ENCODE data around the gene LRRK1.

DNA sequence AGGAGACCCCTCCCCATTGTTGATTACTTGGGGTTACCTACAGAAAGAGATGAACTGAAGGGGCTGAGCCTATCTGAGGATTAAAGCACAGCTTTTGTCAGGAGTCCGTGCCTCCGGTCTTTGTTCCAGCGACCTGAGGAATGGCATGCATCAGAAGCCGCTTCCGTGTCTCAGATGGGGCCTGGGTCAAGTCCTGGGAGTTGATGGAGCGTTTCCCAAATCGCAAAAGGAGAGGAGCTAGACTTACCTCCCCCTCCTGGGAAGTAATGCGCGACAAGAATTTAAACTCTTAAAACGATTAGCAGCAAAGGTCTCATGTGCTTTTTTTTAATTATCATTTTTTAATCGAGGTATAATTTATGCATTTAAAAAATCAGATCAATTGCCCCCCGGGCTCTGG lies 40.5 kb upstream of the LRRK1 start:
- no peak for TF ChIP-seq POLR2AphosphoS5 (IDR thresholded peaks at IDR 0.05; ENCODE audit: low read depth, low read length)
- no peak for TF ChIP-seq RXRA (IDR thresholded peaks at IDR 0.05; ENCODE audit: borderline replicate concordance, low read depth)
- no peak for TF ChIP-seq CTCF (IDR thresholded peaks at IDR 0.05)
- no peak for TF ChIP-seq YY1 (IDR thresholded peaks at IDR 0.05; ENCODE audit: low read depth)
- no peak for TF ChIP-seq RAD21 (IDR thresholded peaks at IDR 0.05; ENCODE audit: low read length)
